ELF-1 (cell line): ENCODE data around the gene OR7G1.

ENCODE experiments used
- DNase-seq: peaks from one replicate; pipeline ENCODE4 v3.0.0-alpha.2; 2016; ENCODE audit warnings: low read depth, low spot score

Gene OR7G1

DNA sequence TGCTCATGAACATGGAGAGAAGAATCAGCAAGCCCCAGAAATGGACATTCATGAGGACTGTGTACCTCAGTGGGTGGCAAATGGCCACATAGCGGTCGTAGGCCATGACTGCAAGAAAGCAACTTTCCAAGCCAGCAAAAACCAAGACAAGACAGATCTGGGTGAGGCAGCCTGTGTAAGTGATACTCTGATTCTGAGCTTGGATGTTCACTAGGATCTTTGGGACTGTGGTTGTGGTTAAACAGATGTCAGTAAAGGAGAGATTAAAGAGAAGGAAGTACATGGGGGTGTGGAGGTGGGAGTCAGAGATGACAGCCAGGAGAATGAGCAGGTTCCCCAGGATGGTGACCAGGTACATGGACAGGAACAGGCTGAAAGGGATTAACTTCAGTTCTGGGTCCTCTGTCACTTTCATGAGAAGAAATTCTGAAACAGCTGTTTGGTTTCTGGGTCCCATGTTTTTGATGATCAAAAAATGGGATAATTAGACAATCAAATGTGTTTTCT, at the start of gene OR7G1:
Gene OR7G1, minus strand, starts transcription at position 457 of the 507 bp plus-strand sequence. Its CDS starts 0 bp downstream, at position 457.
- DNase-seq, result no peak

GRCh38 chr19:9165261-9165660, 49.7 kb upstream of the OR7G1 start:
- no peak for DNase-seq

DNA sequence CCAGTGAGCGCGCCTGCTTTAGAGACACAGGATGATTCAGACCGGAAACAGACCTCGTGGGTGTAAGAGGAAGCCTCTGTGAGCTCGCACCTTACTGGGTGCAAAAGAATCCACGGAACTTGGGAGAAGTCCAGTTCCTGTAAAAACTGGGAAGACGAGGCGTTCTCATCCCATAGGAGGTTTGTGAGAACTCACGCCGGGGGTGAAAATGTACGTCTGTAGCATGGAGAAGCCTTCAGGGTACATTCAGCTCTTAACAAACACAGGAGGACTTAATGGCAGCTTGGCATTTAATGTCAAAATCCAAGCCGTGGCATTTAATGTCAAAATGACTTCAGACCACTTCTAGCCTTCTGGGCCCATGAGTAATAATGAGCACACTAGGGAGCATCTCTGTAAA, 45.9 kb upstream of the OR7G1 start:
- DNase-seq, result no peak

- DNase-seq, result no peak
Observed at GRCh38 chr19:9159891-9160290, 44.3 kb upstream of the OR7G1 start.

DNA sequence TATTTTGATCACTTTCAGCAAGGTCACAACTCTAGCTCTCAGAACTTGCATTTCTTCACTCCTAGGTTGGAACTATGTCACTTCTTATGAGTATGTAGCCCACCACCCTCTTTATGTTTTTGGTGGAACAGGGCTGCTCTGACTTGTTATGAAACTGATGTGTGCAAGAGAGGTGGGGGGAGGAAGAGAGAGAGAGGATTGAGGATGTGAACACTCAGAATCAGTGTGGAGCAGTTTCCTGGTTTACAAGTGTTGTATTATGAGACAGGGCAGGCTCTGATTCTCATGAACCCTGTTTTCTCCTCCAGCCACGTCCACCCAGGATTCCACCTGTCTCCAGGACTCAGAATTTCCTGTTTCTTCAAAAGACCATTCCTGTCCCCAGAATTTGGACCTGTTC, 40.7 kb upstream of the OR7G1 start:
- DNase-seq, result no peak

- DNase-seq, result no peak
Observed at GRCh38 chr19:9155591-9155990, 40.0 kb upstream of the OR7G1 start.

DNA sequence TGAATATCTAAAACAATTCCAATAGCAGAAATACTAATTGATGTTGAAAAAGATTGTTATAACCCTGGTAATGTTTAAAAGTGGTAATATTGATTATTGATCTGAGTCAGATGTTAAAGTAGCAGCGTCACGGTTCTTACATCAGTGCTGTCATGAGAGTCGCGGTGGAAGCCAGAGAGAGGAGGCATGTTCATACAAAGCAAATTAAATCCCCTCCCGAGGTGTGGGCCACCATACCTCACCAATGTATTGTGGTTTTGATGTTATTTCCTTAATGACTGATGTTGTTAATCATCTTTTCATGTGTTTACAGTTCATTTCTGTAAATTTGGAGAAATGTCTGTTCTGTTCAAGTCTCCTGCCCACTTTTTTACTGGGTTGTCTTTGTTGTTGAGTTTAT, 35.8 kb upstream of the OR7G1 start:
- DNase-seq, result no peak

GRCh38 chr19:9150650-9151049, 35.1 kb upstream of the OR7G1 start:
- DNase-seq, result no peak

DNA sequence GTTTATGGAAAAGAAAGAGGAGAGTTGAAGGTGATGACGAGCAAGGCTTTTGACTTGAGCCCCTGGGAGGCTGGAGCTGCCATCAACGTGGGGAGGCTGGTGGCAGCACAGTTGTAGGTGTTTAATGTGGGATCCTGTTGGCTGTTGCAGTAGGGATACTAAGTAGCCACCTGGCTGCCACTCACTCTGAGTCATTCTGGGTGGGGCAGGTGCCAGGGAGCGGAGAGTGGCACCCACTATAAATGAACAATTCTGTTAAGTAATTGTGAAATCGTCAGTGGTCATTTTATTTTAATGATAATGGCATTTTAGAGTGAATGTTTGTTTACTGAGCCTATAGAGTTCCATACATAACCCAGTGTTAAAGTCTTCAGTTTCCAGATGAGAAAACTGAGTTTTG, 34.4 kb upstream of the OR7G1 start:
- DNase-seq, result no peak

- no peak for DNase-seq
Observed at GRCh38 chr19:9148697-9149096, 33.1 kb upstream of the OR7G1 start.

GRCh38 chr19:9146882-9147281, 31.3 kb upstream of the OR7G1 start:
- DNase-seq, result no peak

DNA sequence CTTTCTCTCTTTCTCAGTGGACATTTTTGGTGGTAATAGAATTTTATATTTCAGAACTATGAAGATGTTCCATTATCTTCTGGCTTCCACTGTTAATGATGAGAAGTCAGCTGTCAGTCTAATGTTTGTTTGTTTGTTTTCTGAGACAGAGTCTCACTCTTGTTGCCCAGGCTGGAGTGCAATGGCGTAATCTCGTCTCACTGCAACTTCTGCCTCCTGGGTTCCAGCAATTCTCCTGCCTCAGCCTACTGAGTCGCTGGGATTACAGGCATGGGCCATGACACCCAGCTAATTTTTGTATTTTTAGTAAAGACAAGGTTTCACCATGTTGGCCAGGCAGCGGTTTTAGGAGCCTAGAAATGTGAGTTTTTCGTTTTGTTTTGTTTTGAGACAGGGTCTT, 29.4 kb upstream of the OR7G1 start:
- no peak for DNase-seq

DNA sequence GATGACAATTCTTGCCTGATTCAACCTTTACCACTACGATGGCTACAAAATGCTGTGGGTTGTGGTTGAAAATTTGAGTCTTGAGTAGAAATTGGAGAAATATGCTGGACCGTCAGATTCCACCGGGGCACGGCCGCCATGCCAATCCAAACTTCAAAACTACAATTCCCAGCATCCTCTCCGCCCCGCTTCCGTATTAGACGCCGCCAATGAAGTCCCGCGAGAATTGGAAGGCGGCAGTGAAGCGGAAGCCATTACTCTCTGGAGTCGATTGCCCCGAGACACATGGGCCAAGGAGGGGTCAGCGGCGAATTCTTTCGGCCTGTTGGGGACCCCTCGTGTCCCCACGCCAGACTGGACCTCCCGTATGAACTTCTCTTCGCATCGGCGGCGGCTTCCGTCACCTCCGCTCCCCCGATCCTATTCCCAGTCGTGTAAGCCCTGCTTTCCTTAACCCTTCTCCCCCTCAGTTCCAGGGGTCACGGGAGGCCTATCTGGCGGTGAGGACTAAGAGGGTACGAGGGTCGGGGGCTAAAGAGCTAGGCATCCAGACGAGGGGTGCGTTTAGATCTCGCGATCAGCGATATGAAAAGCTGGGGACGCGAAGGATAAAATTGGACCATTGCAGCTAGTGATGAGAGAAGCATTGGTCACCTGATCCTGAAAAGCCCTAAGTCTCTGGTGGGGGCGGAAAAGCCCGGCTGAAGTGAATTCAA, 24.8 kb upstream of the OR7G1 start, which contains the start of gene ZNF317:
Gene ZNF317, plus strand, starts transcription at position 239 of the 716 bp plus-strand sequence. CDS start 15,620 bp downstream, outside the sequence.
- DNase-seq, result peak; percentile 91

DNA sequence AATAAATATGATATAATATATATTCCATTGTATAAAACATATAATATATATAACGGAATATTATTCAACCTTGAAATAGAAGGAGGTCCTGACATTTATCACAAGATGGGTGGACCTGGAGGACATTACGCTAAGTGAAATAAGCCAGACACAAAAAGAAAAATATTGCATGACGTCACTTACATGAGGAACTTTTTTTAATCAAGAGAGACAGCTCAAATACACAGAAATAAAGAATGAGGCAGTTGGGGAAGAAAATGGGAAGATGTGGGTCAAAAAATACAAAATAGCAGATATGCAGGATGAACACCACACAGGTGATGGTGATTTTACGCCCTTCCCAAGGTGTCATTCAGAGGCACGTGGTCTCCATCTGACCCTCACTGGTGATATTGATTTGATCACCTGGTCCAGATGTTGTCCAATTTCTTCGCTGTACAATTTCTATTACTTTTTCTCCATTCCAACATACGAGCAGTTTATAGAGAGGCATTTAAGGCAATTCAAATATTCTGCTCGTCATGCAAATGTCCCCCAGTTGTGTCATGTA, 24.1 kb upstream of the OR7G1 start:
- DNase-seq, result no peak

GRCh38 chr19:9132422-9132821, 16.9 kb upstream of the OR7G1 start:
- DNase-seq, result peak; percentile 19

- no peak for DNase-seq
Observed at GRCh38 chr19:9130965-9131364, 15.4 kb upstream of the OR7G1 start.

- DNase-seq, result no peak
Observed at GRCh38 chr19:9128171-9128570, 12.6 kb upstream of the OR7G1 start.

- DNase-seq, result no peak
Observed at GRCh38 chr19:9126900-9127405, 11.4 kb upstream of the OR7G1 start, which contains the start of gene OR7G3. Gene OR7G3, minus strand, starts transcription at chr19:9126950. Its CDS starts 0 bp downstream, at chr19:9126950.

DNA sequence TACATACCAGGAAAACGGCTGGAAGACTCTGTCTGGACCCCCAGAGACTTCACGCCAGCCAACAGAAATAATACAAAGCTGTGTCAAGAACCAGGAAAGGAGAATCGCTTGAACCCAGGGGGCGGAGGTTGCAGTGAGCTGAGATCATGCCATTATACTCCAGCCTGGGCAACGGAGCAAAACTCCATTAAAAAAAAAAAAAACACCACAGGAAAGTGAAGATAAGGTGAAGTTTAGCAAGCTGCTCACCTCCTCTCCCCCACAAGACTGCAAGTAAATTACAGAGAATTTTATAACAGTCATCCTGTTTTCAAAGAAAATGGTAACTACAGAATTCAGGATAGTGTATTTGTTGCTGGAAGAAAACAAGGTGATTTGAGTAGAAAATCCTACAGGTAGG, 984 bp upstream of the OR7G1 start:
- DNase-seq, result no peak

- DNase-seq, result no peak
Observed at GRCh38 chr19:9109959-9110358, 5.6 kb downstream of the OR7G1 start.

DNA sequence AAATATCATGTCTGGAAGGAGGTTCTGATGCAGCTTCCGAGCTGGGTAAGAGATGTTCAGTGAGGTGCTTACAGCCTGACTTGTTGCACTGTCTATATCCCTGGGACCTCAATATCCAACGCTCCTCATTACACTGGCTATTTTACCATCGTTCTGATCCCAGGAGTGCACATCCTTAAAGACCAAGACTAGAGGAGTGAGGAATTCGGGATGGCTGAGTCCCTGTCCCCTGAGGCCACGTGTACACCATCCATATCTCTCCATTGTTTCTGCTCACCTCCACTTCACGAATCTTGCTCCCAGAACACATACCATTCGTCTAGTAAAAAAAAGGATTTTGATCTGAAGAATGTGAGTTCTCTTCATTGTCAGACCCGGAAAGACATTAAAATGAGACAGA, 8.2 kb downstream of the OR7G1 start, which contains the start of gene OR7G2:
Gene OR7G2, minus strand, starts transcription at position 101 of the 400 bp plus-strand sequence. CDS start 4,232 bp downstream, outside the sequence.
- no peak for DNase-seq

GRCh38 chr19:9086761-9087160, 28.8 kb downstream of the OR7G1 start, which contains the start of gene OR1M1:
Gene OR1M1, plus strand, starts transcription at chr19:9087061. Its CDS starts 6,184 bp downstream, at chr19:9093245.
- DNase-seq, result no peak

GRCh38 chr19:9078651-9079050, 36.9 kb downstream of the OR7G1 start:
- DNase-seq, result peak; percentile 23
